HG02678 (cell line): ENCODE results near the gene TK1.
"Not testable (repeated sequence)": the region's sequence is repeated elsewhere in the genome, so short reads cannot be mapped to it uniquely, and the experiment has no call there.

Source experiments
- ATAC-seq: cut with Tn5 transposase; IDR thresholded peaks from one replicate; pipeline ENCODE4 v1.9.1; 2021; ENCODE audit warnings: mild to moderate bottlenecking, moderate library complexity; ENCODE audit not compliant: unreplicated experiment

The TK1 gene

DNA sequence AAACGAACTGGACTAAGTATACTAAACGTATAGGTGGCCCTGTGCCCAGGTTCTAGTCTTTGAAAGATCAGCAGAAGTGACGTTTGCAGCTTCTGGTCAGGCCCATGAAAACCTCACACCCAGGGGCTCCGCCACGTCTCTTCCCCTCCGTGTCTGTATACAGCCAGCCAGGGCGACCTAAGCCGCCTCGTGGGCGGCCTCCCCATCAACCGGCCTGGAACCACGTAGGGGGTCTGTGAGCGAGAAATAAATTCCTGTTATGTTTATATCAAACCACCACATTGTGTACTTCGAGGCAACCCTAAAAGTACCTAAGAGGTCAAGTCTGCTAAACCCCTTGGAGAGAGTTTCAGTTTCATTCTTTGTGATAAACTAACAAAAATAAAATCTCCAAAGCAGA, 6.8 kb downstream of the TK1 start:
- no peak for ATAC-seq

DNA sequence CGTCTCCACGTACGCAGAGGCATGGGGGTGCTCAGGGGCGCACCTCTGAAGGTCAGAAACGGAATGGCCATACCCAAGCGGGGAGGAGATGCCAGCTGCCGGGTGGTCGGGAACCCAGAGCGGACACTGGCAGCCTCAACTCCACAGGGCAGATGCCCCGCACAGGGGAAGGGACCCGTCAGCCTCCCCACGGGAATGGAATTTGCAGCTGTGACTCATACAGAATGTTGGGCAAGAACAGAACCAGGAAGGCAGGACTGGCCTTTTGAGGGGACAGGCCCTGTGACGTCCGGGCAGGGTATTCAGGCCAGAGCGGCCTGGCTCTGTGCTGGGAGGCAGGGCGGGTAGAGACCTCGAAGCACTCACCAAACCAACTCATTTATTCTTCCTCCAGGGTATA, 7.5 kb downstream of the TK1 start:
- ATAC-seq, result no peak

DNA sequence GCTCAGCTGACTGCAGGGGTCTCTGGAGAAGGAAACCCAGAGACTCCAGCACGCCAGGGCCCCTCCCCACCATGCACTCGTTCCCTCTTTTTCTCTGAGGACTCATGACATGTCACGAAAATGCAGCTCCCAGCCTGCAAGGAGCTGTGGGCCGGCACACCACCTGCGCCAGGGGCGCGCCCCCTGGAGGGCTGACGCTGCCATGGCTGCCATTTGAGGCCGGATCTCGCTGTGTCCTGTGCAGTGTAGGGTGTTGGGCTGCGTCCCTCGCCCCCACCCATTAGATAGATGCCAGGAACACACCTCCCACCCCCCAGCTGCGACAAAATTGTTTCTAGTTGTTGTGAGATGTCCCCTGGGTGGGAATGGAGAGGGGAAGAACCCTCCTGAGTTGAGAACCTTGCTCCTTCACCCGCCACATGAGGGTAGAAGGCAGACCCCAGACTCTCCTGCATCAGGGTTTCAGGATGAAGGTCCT, 10.3 kb downstream of the TK1 start:
- no peak for ATAC-seq

DNA sequence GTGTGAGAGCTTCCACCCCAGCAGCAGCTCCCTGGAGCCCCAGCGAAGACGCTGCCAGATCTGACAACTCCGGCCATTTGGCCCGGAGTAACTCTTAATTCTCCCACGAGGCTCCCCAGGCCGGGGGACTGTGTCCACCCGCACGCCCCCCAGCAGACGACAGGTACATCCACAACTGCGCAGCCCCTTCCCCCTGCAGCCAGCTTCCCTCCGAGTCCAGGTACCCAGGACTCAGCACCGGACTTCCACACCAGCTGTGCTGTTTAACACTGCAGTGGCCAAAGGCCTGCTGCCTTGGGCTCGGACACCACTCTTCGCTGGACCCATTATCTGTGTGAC, 11.2 kb downstream of the TK1 start:
- no peak for ATAC-seq

DNA sequence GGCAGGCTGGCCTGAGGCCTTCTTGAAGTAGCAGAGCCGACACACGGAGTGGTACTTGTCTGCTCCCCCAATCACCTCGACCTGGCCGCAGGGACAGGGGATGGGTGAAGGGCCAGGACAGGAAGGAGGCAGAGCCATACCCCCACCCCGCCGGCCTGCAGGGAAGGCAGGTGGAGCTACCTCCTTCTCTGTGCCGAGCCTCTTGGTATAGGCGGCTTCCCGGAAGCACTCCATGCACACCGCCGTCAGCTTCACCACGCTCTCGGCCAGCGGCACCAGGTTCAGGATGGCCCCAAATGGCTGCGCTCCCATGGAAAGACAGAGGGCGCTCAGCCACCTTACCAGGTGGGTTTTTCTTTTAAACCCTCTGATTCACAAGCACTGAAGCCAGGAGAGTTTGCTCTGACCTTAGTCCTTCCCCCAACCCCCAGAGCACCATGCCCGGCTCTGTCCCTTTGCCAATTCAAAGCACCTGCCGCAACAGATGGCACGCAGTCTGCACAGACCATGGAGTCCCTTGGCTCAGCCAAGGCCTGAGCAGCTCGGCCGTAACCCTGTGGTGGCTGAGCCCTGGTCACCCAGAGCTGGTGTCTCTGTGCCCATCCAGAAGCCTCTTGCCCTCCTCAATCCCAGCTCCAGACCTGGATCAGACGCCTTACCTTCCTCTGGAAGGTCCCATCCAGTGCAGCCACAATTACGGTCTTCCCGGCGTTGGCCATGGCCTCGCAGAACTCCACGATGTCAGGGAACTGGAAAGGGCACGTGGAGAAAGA, 11.8 kb downstream of the TK1 start:
- no peak for ATAC-seq

DNA sequence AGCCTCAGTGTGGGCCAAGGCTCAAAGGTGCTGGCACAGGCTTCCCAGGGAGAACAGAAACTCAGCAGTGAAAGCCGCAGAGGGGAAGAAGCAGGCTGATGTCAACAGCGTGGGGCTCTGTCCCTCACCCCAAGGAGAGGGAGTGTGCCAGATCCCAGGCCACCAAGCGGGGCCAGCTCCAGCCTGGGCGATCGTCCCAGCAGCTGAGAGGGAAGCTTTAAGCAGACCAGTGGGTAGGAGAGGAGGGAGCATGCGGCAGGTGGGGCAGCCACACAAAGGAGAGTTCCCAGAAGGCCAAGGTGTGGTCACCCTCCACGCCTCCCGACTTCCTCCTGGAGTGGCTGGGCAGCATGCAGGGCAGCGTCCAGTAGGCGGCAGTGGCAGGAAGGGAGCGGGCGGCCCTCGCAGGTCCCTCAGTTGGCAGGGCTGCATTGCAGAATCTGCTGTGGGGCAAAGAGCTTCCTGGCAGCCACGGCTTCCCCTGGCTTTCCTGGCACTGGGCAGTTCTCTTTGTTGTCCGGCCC, 12.4 kb downstream of the TK1 start:
- ATAC-seq, result no peak

DNA sequence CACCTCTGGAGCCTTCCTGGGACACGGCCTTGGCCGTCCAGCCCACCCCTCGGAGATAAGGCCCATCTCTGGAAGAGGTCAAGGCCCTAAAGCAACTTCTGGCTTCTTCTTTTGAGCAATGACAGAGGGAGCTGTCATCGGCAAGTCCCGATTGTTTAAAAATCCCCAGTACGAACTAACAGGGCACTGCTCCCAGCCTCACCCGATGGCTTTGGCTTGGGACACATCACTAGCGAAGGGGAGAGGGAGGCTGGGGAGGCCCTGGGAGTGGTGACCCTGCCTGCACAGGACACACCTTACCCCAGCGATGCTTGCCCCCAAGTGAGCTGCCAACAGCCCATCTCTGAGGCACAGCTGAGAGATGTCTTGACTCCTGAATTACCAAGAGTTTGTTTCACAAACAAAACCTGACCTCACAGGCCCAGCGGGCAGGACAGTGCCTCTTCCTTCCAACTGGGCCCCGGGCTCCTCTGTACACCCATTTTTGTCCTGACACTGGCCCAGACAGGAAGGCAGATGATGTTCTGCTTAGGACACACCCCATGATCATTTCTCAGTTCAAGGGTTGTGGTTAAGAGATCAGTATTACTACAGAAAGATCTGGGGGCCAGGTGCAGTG, 13.6 kb downstream of the TK1 start:
- peak; percentile 42 for ATAC-seq

DNA sequence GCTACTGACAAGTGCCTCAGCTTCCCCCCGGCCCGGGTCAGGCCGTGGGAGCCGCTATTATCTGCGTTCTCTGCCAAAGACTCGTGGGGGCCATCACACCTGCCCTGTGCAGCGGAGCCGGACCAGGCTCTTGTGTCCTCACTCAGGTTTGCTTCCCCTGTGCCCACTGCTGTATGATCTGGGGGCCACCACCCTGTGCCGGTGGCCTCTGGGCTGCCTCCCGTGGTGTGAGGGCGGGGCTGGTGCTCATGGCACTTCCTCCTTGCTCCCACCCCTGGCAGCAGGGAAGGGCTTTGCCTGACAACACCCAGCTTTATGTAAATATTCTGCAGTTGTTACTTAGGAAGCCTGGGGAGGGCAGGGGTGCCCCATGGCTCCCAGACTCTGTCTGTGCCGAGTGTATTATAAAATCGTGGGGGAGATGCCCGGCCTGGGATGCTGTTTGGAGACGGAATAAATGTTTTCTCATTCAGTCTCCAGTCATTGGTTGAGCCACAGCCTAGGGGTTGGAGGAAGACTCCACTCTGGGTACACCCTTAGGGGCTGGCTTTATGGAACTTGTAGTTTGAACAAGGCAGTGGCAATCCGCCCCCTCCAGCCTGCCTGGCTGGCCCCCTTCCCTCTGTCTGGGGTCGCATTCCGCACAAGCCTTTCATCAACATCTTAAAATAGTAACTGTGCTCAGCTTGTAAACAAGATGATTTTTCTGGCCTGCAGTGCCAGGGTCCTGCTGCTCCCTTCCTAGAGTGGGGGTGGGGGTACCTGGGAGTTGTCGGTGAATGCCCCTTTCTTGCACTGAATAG, 14.4 kb downstream of the TK1 start:
- ATAC-seq, result no peak

DNA sequence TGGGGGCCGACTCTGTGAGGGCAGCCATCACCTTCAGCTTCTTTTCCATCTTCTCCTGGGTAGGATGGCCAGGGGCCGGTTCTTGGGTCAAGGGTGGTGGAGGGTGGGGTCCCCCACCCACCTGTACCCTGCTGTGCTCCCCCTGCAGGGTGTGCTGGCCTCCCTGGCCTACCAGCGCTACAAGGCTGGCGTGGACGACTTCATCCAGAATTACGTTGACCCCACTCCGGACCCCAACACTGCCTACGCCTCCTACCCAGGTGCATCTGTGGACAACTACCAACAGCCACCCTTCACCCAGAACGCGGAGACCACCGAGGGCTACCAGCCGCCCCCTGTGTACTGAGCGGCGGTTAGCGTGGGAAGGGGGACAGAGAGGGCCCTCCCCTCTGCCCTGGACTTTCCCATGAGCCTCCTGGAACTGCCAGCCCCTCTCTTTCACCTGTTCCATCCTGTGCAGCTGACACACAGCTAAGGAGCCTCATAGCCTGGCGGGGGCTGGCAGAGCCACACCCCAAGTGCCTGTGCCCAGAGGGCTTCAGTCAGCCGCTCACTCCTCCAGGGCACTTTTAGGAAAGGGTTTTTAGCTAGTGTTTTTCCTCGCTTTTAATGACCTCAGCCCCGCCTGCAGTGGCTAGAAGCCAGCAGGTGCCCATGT, 15.1 kb downstream of the TK1 start:
- not testable (repeated sequence) for ATAC-seq

DNA sequence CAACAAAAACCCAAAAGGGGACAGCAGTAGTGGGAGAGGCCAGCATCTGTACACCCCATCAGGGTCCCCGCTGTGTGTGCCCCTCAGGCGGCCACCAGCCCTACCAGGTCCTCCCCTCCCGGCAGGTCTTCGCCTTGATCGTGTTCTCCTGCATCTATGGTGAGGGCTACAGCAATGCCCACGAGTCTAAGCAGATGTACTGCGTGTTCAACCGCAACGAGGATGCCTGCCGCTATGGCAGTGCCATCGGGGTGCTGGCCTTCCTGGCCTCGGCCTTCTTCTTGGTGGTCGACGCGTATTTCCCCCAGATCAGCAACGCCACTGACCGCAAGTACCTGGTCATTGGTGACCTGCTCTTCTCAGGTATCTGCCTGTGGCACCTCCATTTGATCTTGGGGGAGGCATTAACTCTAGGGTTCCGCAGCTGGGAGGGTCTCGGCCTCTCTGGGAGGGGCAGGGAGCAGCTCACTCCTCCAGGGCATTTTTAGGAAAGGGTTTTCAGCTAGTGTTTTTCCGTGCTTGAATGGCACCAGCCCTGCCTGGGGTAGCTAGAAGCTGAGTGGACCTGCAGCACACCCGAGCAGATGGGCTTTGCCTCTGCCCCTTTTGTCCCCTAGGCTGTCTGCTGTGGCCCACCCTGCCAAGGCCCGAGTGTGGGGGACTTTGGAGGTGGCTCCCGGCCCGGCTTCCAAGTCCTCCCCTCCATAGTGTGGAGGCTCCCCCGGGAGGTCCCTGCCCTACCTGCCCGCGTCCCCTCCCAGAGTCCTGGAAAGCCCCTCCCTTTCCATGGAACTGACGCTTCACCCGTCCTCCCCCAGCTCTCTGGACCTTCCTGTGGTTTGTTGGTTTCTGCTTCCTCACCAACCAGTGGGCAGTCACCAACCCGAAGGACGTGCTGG, 15.9 kb downstream of the TK1 start:
- no peak for ATAC-seq

DNA sequence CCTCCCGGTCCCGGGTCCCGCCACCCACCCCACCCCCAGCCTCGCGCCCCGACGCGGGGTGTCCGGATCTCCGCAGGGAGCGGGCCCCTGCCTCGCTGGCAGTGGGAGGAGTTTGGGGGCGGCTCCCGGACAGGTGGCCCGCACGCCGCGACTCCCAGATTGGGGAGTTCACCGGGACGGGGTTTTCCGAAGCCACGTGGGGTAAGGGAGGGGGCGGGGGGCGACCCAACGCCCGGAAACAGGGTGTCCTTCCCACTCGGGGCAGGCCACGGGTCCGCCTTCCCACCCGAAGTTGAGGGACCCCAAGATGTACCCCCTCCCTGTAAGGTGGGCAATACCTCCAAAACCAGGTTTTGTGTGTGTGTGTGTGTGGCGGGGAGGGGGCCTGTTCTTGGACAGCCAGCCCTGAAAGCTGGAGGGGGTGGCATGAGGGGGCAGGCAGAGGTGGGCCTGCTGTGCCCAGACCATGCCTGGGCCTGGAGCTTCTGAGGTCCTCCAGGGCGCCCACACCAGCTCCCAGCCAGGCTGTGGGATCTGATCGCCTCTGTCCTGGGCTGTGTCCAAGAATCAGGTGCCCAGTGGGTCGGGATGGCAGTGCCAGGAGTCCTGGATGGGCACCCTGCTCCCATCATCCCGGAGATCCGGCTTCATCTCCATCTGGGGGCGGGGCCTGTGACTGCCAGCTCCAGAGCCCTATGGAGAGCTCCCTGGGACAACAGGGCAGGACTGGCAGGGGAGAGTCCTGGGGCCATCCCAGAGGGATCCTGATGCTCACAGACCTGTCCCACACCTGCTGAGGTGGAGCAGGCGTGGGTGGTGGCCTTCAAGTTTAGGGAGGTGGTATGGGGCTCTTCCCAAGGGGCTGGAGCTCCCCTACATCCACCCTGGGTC, 17.7 kb downstream of the TK1 start:
- peak; percentile 19 for ATAC-seq

DNA sequence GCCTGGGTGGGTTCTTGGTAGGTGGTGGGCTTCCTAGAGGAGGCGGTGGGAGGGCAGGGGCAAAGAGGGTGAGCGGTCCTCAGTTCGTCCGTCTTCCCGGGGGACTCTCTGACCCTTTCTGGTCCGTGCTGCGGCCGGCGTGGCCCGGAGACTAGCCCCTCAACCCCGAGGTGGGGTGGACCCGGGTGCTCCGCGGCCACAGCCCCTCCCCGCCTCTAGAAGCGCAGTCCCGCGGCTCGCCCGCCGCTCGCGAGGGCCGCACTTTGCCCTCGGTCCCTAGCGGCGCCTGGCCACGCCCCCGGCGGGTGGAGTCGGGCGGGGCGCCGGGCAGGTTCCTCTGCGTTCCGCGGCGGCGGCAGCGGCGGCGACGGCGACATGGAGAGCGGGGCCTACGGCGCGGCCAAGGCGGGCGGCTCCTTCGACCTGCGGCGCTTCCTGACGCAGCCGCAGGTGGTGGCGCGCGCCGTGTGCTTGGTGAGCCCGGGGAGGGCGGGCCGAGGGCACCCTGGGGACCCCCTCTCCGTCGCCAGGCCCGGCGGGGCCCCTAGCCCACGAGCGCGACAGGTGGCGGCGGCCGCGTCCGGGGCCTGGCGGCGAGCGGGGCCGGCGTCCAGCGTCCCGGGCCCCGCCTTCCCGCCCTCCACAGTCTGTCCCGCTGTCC, 18.5 kb downstream of the TK1 start, which contains the start of gene SYNGR2:
Gene SYNGR2, plus strand, starts transcription at position 340 of the 661 bp plus-strand sequence. Its CDS starts 36 bp downstream, at position 376.
- peak; percentile 67 for ATAC-seq

DNA sequence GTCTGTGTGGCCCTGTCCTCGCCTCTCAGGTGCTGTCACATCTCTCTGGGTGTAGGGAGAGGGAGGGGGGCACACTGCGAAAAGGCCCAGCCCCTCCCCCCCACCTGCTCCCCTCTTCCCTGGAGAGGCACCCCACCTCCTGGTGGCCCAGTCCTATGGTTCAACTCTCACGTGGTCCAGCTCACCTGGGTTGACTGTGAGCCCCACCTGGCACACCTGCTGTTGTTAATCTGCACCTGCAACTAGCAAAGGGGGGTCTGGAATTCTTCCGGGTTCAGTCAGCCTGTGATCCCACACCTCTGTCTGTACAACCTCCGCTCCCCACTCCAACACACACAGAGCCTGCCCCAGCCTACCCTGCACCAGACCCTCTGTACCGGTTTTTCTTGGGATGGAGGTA, 20.4 kb downstream of the TK1 start:
- no peak for ATAC-seq

DNA sequence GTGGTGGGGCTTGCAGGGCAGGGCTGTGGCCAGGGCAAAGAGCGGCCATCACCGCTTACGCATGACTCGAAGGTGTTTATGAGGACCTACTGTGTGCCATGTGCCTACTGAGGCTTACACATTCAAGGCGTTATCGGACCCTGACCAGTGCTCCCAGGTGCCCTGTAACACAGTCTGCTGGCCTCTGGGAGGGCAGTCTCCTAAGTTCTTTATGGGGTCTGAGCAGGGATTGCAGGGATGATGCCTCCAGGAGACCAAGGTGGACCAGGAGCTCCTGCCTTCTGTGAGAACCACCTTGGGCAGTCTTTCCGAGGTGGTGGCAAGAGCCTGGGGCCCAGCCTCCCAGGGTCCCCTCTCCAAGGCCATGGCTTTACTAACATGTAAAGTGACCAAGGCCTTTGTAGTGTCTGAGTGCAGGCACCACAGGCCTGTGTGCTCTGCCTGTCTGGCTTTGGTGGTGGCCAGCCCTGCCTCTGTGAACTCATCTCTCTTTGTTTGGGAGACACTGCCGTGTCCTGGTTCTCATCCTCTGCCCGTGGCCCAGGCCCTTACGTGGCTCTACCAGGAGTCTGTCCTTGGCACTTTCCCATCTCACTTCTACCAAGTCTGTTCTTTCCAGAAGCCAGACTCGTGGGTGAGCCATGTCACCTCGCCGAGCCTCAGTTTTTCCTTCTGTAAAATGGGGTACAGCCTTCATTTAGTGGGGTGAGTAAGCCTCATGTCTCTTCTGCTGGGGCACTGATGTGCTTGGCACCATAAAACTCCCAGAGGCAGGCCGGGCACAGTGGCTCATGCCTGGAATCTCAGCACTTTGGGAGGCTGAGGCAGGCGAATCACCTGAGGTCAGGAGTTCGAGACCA, 21.9 kb downstream of the TK1 start:
- no peak for ATAC-seq

DNA sequence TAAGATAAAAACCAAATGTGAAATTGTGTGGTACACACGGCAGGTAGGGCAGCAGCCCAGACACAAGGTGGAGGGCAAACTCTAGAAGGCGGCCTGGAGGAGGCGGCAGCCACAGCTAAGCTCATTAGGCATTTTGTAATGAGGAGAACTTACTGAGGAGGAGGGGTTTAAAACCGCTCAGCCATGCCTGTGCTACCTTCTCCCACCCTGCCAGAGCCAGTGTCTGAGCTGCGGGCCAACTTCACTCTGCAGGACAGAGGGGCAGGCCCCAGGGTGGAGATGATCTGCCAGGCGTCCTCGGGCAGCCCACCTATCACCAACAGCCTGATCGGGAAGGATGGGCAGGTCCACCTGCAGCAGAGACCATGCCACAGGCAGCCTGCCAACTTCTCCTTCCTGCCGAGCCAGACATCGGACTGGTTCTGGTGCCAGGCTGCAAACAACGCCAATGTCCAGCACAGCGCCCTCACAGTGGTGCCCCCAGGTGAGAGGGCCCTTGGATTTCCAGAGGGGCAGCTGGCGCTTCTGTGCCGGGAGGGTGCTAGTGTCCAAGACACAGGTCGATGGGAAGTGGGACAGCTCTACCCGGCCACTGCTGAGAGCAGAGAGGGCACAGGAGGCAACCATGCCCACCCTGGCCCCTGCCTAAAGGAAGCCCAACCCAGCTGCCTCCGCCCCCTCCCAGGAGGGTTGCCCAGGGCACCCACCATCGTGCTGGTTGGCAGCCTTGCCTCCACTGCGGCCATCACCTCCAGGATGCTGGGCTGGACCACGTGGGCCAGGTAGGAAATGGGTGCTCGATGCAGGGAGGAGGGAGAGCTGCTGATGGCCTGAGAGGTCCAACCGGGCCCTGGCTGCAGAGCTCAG, 22.7 kb downstream of the TK1 start:
- no peak for ATAC-seq

DNA sequence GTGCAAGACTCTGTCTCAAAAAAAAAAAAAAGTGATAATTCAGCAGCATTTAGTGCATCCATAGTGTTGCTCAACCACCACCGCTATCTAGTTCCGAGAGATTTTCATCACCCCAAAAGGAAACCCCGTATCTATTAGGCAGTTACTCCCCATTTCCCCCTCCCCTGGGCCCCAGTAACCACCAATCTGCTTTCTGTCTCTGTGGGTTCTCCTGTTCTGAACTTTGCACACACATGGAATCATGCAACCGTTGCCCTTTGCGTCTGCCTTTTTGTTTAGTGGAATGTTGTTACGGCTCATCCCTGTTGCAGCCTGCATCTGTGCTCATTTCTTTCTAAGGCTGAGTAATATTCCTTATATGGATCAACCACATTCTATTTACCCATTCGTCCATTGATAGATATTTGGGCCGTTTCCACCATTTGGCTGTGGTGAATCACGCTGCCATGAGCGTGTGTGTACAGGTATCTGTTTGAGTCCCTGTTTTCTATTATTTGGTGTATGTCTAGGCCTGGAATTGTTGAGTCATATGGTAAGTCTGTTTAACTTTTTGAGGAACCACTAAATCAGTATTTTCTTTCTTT, 27.2 kb downstream of the TK1 start:
- ATAC-seq, result no peak
